ENCODE measurements around the gene CACNA1C. TPM values are rescaled to one million over a fixed set of nuclear protein-coding genes. Genes with fewer than 3 reads are reported as not detected.
"Not testable (repeated sequence)": the region's sequence is repeated elsewhere in the genome, so short reads cannot be mapped to it uniquely, and the experiment has no call there.

Gene CACNA1C
- total RNA-seq, 4 donors from 2014 or later = 2.0 to 4.2 (median 2.5) TPM

DNA sequence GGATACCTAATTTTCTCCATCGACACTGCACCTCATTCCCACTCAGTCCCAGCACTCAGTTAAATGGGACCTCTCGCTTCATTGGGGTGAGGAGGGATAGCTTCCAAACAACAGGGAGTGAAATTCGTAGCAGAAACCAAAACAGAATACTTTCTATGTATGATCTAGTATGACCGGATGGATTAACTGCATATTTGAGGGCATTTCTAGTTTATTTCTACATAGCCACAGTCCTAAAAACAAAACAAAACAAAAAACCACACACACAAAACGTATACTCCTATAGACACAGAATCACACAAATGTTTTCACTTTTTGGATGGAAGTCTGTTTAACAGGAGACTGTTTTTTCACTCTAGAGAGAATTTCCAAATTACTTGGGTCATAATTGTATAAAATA lies 434.5 kb downstream of the CACNA1C start:
- no peaks in the 10 kb centered on the region for H3K4me1 ChIP-seq
- no peaks in the 10 kb centered on the region for H3K36me3 ChIP-seq
- TF ChIP-seq POLR2A (IDR thresholded peaks at IDR 0.05) = no peak
- TF ChIP-seq, protein P1, sequence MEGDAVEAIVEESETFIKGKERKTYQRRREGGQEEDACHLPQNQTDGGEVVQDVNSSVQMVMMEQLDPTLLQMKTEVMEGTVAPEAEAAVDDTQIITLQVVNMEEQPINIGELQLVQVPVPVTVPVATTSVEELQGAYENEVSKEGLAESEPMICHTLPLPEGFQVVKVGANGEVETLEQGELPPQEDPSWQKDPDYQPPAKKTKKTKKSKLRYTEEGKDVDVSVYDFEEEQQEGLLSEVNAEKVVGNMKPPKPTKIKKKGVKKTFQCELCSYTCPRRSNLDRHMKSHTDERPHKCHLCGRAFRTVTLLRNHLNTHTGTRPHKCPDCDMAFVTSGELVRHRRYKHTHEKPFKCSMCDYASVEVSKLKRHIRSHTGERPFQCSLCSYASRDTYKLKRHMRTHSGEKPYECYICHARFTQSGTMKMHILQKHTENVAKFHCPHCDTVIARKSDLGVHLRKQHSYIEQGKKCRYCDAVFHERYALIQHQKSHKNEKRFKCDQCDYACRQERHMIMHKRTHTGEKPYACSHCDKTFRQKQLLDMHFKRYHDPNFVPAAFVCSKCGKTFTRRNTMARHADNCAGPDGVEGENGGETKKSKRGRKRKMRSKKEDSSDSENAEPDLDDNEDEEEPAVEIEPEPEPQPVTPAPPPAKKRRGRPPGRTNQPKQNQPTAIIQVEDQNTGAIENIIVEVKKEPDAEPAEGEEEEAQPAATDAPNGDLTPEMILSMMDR (IDR thresholded peaks at IDR 0.05) = no peak
- H3K4me3 ChIP-seq (replicated peaks in 1 of 3) = no peak overlapping the region
- WGBS, 2 donors = 92% methylated on average over 5 of the region's 5 CpGs
- no peak for DNase-seq
- intact Hi-C loops (cut with DNase I) = no loop called here
- H3K27ac ChIP-seq = no peak overlapping the region
- no peaks in the 10 kb centered on the region for H3K9me3 ChIP-seq
- H3K27me3 ChIP-seq = no peaks in the 10 kb centered on the region

DNA sequence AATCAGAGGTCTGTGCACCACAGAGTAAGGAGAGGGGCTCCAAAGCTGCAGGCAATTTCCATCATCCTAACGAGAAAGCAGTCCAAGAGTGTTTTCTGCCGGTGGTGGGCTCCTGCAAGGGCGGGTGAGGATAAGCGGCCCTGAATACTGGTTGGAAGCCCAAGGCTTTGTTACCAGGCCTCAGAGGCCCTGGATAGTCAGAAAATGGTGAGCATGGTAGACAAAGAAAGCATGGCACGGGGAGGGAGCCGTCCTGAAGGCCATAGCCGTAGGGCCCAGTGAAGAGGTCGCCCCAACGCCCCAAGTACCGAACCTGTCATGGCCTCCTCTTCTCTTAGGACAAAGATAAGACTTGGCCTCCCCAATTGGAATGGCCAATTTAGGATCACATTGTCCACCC lies 435.3 kb downstream of the CACNA1C start:
- Histone ChIP-seq H3K27me3 (no peaks in the 10 kb centered on the region), H3K27ac (no peak overlapping the region), H3K9me3 (no peaks in the 10 kb centered on the region), H3K36me3 (no peaks in the 10 kb centered on the region), H3K4me1 (no peaks in the 10 kb centered on the region), H3K4me3 (replicated peaks in 1 of 3) (no peak overlapping the region)
- intact Hi-C loops (cut with DNase I) = no loop called here
- no peak for TF ChIP-seq POLR2A (IDR thresholded peaks at IDR 0.05)
- TF ChIP-seq, protein P1 (IDR thresholded peaks at IDR 0.05) = no peak
- 95 to 96% methylated on average over 10 of the region's 10 CpGs for WGBS, 2 donors
- no peak for DNase-seq

DNA sequence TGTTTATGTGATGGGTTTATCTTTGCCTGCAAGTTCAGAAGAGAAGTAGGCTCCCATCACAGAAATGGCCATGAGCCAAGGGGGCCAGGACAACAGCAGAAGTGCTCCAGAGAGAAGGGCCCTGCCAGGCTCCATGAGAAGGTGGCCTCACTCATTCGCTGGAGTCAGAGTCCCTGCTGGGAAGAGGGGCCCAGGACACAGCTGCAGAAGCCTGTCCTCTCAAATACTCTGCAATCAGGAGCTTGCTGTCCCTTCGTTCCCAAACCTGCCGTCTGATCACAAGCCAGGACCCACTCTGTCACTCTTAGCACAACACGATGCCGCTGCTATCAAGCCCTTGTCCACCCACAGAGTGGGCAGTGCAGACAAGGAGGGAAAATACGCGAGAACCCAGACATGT lies 435.8 kb downstream of the CACNA1C start:
- no peaks in the 10 kb centered on the region for H3K36me3 ChIP-seq
- H3K9me3 ChIP-seq = no peaks in the 10 kb centered on the region
- no peaks in the 10 kb centered on the region for H3K4me1 ChIP-seq
- DNase-seq = no peak
- H3K27me3 ChIP-seq = no peaks in the 10 kb centered on the region
- intact Hi-C loops (cut with DNase I) = no loop called here
- 77 to 93% methylated on average over 7 of the region's 7 CpGs for WGBS, 2 donors
- TF ChIP-seq, protein P1 (IDR thresholded peaks at IDR 0.05) = no peak
- no peak for TF ChIP-seq POLR2A (IDR thresholded peaks at IDR 0.05)
- no peak overlapping the region for H3K4me3 ChIP-seq (replicated peaks in 1 of 3)
- H3K27ac ChIP-seq = no peak overlapping the region

DNA sequence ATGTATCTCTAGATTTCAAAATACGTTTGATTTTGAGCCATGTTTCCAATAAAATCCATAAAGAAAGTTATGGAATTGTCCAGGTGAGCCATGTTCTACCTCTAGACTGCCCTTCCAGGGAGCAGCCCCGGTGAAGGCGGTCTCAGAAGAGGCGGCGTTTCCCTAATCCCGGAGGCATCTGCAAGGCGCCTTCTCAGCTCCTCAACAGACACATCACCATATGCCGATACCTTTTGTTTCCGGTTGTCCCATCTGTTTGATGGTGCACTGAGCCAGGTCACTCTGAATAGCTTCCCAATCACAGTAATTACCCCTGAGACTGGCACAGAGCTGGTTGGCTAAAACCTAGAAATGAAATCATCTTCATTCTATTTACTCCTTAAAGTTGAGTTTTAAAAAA lies 436.5 kb downstream of the CACNA1C start:
- intact Hi-C loops (cut with DNase I) = no loop called here
- no peak overlapping the region for H3K27ac ChIP-seq
- no peak overlapping the region for H3K4me3 ChIP-seq (replicated peaks in 1 of 3)
- H3K36me3 ChIP-seq = no peaks in the 10 kb centered on the region
- no peaks in the 10 kb centered on the region for H3K27me3 ChIP-seq
- DNase-seq = no peak
- TF ChIP-seq, protein P1 (IDR thresholded peaks at IDR 0.05) = no peak
- TF ChIP-seq POLR2A (IDR thresholded peaks at IDR 0.05) = no peak
- no peaks in the 10 kb centered on the region for H3K9me3 ChIP-seq
- H3K4me1 ChIP-seq = peaks cover 5 to 6% of the 10 kb centered on the region in 2 donors
- WGBS, 2 donors = 78 to 86% methylated on average over 9 of the region's 9 CpGs

GRCh38 chr12:2490831-2491230 lies 438.0 kb downstream of the CACNA1C start:
- DNase-seq = no peak
- Histone ChIP-seq H3K4me1 (peaks cover 6 to 20% of the 10 kb centered on the region in 2 donors), H3K27ac (no peak overlapping the region), H3K27me3 (no peaks in the 10 kb centered on the region), H3K36me3 (no peaks in the 10 kb centered on the region), H3K4me3 (replicated peaks in 1 of 3) (no peak overlapping the region), H3K9me3 (no peaks in the 10 kb centered on the region)
- TF ChIP-seq POLR2A (IDR thresholded peaks at IDR 0.05) = no peak
- TF ChIP-seq, protein P1 (IDR thresholded peaks at IDR 0.05) = no peak
- intact Hi-C loops (cut with DNase I) = loop anchor here (10.0 kb wide), 1 partner anchor 94 kb away; no protein-coding TSS in a partner anchor
- WGBS, 2 donors = 50 to 55% methylated on average over 3 of the region's 3 CpGs

GRCh38 chr12:2491349-2491748 lies 438.6 kb downstream of the CACNA1C start:
- not testable (repeated sequence) for H3K27me3 ChIP-seq; H3K36me3 ChIP-seq; H3K27ac ChIP-seq; DNase-seq; H3K4me3 ChIP-seq (replicated peaks in 1 of 3); H3K9me3 ChIP-seq
- peaks cover 6 to 25% of the 10 kb centered on the region in 2 donors for H3K4me1 ChIP-seq
- intact Hi-C loops (cut with DNase I) = loop anchor here (10.0 kb wide), 1 partner anchor 93 kb away; no protein-coding TSS in a partner anchor
- WGBS, 2 donors = 45 to 47% methylated on average over 2 of the region's 2 CpGs
